GM13977 (cell line): ENCODE data around the gene HID1.

Experiments
- DNase-seq: peaks from one replicate; pipeline ENCODE4 v3.0.0; 2012; ENCODE audit warnings: low spot score
- in situ Hi-C: fragments of 300-500 bp; cut with MboI; formaldehyde crosslinking; loops from one replicate; pipeline ENCODE4 v1.12.0; 2022; ENCODE audit warnings: low sequenced_read_pairs, low pct_unique_long_range_greater_than_20kb, mixed read lengths, inconsistent platforms; ENCODE audit not compliant: unreplicated experiment
- TF ChIP-seq, protein P1 (sequence below): IDR thresholded peaks from 2 replicates; pipeline ENCODE4 v1.5.1; 2012; ENCODE audit warnings: mild to moderate bottlenecking, control low read depth; ENCODE audit not compliant: insufficient read depth; ENCODE audit errors: extremely low read depth, missing control alignments

The HID1 gene

DNA sequence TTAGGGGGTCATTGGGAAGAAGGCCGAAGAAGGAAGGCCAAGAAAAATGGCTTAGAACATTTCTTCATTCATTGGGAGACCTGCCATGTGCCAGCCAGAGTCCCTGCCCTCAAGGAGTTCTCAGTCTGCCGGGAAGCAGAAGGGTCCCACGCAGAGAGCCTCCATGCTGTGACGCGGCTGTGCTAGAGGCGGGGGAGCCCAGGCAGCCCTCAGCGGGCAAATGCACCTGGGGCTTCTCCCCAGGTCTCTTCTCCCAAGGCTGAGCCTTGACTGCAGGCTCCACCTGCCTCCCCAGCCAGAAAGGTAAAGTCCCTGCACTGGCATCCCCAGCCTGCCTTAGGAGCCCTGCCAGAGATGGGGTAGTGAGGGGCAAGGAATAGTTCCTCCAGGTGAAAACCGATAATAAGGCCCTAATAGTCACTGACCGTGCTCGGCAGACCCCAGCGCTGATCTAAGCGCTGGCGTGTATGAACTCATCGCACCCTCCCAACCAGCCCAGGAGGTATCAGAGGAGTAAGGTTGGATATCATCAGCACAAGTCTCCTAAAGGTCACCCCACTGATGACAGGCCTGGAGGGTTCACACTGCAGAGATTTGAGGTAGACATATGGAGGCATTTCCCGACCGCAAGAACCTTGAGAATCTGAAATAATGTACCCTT lies 8.9 kb upstream of the HID1 start:
- in situ Hi-C loops = no loop called here
- TF ChIP-seq, protein P1, sequence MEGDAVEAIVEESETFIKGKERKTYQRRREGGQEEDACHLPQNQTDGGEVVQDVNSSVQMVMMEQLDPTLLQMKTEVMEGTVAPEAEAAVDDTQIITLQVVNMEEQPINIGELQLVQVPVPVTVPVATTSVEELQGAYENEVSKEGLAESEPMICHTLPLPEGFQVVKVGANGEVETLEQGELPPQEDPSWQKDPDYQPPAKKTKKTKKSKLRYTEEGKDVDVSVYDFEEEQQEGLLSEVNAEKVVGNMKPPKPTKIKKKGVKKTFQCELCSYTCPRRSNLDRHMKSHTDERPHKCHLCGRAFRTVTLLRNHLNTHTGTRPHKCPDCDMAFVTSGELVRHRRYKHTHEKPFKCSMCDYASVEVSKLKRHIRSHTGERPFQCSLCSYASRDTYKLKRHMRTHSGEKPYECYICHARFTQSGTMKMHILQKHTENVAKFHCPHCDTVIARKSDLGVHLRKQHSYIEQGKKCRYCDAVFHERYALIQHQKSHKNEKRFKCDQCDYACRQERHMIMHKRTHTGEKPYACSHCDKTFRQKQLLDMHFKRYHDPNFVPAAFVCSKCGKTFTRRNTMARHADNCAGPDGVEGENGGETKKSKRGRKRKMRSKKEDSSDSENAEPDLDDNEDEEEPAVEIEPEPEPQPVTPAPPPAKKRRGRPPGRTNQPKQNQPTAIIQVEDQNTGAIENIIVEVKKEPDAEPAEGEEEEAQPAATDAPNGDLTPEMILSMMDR = no peak
- DNase-seq = no peak

- TF ChIP-seq, protein P1 = no peak
- DNase-seq = no peak
- in situ Hi-C loops = no loop called here
These were observed 7.0 kb upstream of the HID1 start for GRCh38 chr17:74979408-74980146.

DNA sequence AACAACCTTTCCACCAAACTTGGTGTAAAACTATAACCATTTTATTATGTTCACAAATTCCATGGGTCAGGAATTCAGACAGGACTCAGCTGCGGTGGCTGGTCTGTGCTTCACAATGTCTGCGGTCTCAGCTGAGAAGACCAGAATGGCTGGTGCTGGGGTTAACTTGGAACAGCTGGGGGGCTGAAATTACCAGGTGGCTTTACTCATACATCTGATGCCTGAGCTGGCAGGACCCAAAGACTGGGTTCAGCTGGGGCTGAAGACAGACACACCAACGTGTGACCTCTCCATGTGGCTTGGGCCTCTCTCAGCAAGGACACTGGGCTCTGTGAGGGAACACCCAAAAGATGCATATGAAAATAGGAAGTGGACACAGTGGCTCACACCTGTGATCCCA lies 5.7 kb upstream of the HID1 start:
- in situ Hi-C loops = no loop called here
- no peak for DNase-seq
- TF ChIP-seq, protein P1 = no peak

GRCh38 chr17:74977802-74978201 lies 5.2 kb upstream of the HID1 start:
- in situ Hi-C loops = no loop called here
- DNase-seq = no peak
- TF ChIP-seq, protein P1 = no peak

DNA sequence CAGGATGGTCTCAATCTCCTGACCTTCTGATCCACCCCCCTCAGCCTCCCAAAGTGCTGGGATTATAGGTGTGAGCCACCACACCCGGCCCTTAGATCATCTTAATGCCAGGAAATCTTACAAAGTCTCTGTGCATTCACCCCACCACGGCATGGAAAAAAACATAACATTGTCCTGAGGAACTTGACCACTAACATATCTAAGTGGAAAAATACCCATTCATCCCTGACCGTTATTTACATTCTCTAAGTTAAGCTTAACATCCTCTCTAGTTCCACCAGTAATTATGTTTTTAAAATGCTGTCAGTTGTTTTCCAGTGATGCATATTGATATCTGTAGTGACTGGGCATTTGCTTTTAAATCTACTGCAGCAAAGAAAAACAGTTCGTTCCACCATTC lies 3.4 kb upstream of the HID1 start:
- no peak for DNase-seq
- in situ Hi-C loops = no loop called here
- TF ChIP-seq, protein P1 = no peak

- DNase-seq = no peak
- in situ Hi-C loops = no loop called here
- TF ChIP-seq, protein P1 = no peak
These were observed 392 bp upstream of the HID1 start for GRCh38 chr17:74972973-74973328.

GRCh38 chr17:74971842-74972106 lies 785 bp downstream of the HID1 start:
- TF ChIP-seq, protein P1 = no peak
- in situ Hi-C loops = no loop called here
- no peak for DNase-seq
